GM12878 (cell line): ENCODE data around the gene DIPK1A. TPM values are rescaled to one million over a fixed set of nuclear protein-coding genes. Genes with fewer than 3 reads are reported as not detected.
A peak's percentile ranks its signal among the peaks of the same experiment; 100 is the strongest.

ENCODE experiments used
- ATAC-seq: fragments of 200-7000 bp; cut with Tn5 transposase; 3 replicates; pipeline ENCODE4 v1.9.1; 2020; ENCODE audit warnings: mild to moderate bottlenecking, moderate library complexity
- BruUV-seq: library from RNA; stranded (reverse); fragments of 400-500 nt; replicated peaks from 2 replicates; lab custom pipeline; 2021; lab: Mats Ljungman, UMichigan
- CTCF ChIA-PET: fragments of 300-600 bp; sonication (Branson Sonifier 250); formaldehyde crosslinking; extraction: SDS; loops from one replicate; lab custom pipeline; 2021; ENCODE audit warnings: inconsistent platforms; lab: Yijun Ruan, JAX
- POLR2A ChIA-PET: fragments of 350-600 bp; formaldehyde crosslinking; extraction: SDS; loops from one replicate; lab custom pipeline; 2021; ENCODE audit warnings: inconsistent platforms; lab: Charles Lee
- RAD21 ChIA-PET: fragments of 300-600 bp; sonication (Branson Sonifier 250); formaldehyde crosslinking; loops from one replicate; lab custom pipeline; 2023; ENCODE audit warnings: antibody characterized with exemption; ENCODE audit not compliant: unreplicated experiment; lab: Charles Lee
- SMC1A ChIA-PET: fragments of 300-600 bp; sonication (Branson Sonifier 250); formaldehyde crosslinking; loops from one replicate; lab custom pipeline; 2023; ENCODE audit not compliant: unreplicated experiment, uncharacterized antibody; lab: Charles Lee
- DNase-seq: peaks from one replicate; pipeline ENCODE4 v3.0.0-alpha.2; 2011; ENCODE audit warnings: low read depth, low spot score
- FAIRE-seq: peaks from 3 replicates; lab custom pipeline; 2011; peaks lifted over from hg19 to GRCh38; lab: Jason Lieb, UNC
- H2AFZ ChIP-seq: 2 replicates; pipeline ENCODE4 v1.6.0; 2011; ENCODE audit warnings: low read depth, low read length, control low read depth; ENCODE audit not compliant: control insufficient read depth
- H3K27ac ChIP-seq: 2 replicates; pipeline ENCODE4 v1.5.1; 2011; ENCODE audit warnings: control low read depth; ENCODE audit not compliant: control insufficient read depth, insufficient read depth
- H3K27me3 ChIP-seq, 2 experiments: replicated peaks in 1 of 2; 2 replicates each; pipeline versions ENCODE4 v1.6.0 to v1.6.1; 2011; ENCODE audit warnings: low read length in 1 of 2; ENCODE audit not compliant: control insufficient read depth in 2 of 2, insufficient read depth in 2 of 2
- H3K36me3 ChIP-seq, 2 experiments: 2 replicates each; pipeline ENCODE4 v1.5.1; 2011; ENCODE audit warnings: low read length in 1 of 2; ENCODE audit not compliant: control insufficient read depth in 2 of 2, insufficient read depth in 2 of 2
- H3K4me1 ChIP-seq: 2 replicates; pipeline ENCODE4 v1.6.1; 2011; ENCODE audit warnings: mild to moderate bottlenecking, low read length, moderate library complexity, mixed read lengths; ENCODE audit not compliant: control insufficient read depth, insufficient read depth
- H3K4me2 ChIP-seq: 2 replicates; pipeline ENCODE4 v1.6.0; 2011; ENCODE audit warnings: control low read depth; ENCODE audit not compliant: control insufficient read depth, insufficient read depth
- H3K4me3 ChIP-seq: fragments of 200-600 bp; sonication (generic); 2 replicates; pipeline ENCODE4 v1.5.1; 2016
- H3K79me2 ChIP-seq: 2 replicates; pipeline ENCODE4 v1.6.0; 2011; ENCODE audit warnings: low read length; ENCODE audit not compliant: control insufficient read depth, insufficient read depth
- H3K9ac ChIP-seq: 2 replicates; pipeline ENCODE4 v1.8.0; 2011; ENCODE audit warnings: low read length, control low read depth, mixed read lengths; ENCODE audit not compliant: control insufficient read depth, insufficient read depth
- H3K9me3 ChIP-seq: replicated peaks from 3 replicates; pipeline ENCODE4 v1.5.1; 2011; ENCODE audit warnings: mild to moderate bottlenecking, low read length; ENCODE audit not compliant: control insufficient read depth, insufficient read depth
- H4K20me1 ChIP-seq: 2 replicates; pipeline ENCODE4 v1.6.0; 2011; ENCODE audit not compliant: control insufficient read depth, insufficient read depth
- CHD4 ChIP-seq: fragments of 200-600 bp; sonication (generic); IDR thresholded peaks from 2 replicates; pipeline ENCODE4 v1.6.1; 2016; ENCODE audit warnings: mild to moderate bottlenecking
- CTCF ChIP-seq, 3 experiments: IDR thresholded peaks in 2 of 3; conservative IDR thresholded peaks in 1 of 3; 2 replicates each; pipeline ENCODE4 v1.5.1; 2011; ENCODE audit warnings: low read depth in 3 of 3, low read length in 3 of 3, mild to moderate bottlenecking in 3 of 3, control low read depth in 2 of 3, moderate library complexity in 2 of 3, inconsistent platforms in 1 of 3, mixed read lengths in 1 of 3; ENCODE audit not compliant: control insufficient read depth in 2 of 3, insufficient read depth in 1 of 3; ENCODE audit errors: extremely low read depth in 1 of 3
- JUND ChIP-seq: IDR thresholded peaks from 2 replicates; pipeline ENCODE4 v1.6.1; 2012; ENCODE audit warnings: low read depth, mild to moderate bottlenecking, low read length, improper control_type of control experiment, moderate library complexity
- KLF5 ChIP-seq: fragments of 450-650 bp; IDR thresholded peaks from 2 replicates; pipeline ENCODE4 v1.6.1; 2014; ENCODE audit warnings: mild to moderate bottlenecking; ENCODE audit not compliant: partially characterized antibody
- NKRF ChIP-seq: fragments of 450-650 bp; conservative IDR thresholded peaks from 2 replicates; pipeline ENCODE4 v1.6.1; 2017; ENCODE audit warnings: mild to moderate bottlenecking, moderate library complexity
- RELA ChIP-seq: fragments of 450-650 bp; IDR thresholded peaks from 2 replicates; pipeline ENCODE4 v1.8.0; 2014; ENCODE audit warnings: borderline replicate concordance; ENCODE audit not compliant: partially characterized antibody
- STAT1 ChIP-seq: fragments of 450-650 bp; conservative IDR thresholded peaks from 2 replicates; pipeline ENCODE4 v1.6.1; 2014; ENCODE audit warnings: antibody characterized with exemption, mild to moderate bottlenecking
- ZNF24 ChIP-seq: fragments of 450-650 bp; IDR thresholded peaks from 2 replicates; pipeline ENCODE4 v1.6.1; 2017; ENCODE audit warnings: antibody characterized with exemption, mild to moderate bottlenecking
- ZNF592 ChIP-seq: fragments of 450-650 bp; IDR thresholded peaks from 2 replicates; pipeline ENCODE4 v1.6.1; 2017; ENCODE audit warnings: mild to moderate bottlenecking, moderate library complexity
- in situ Hi-C: fragments of 300-500 bp; cut with MboI; formaldehyde crosslinking; loops from 9 replicates; pipeline ENCODE4 v1.14.3; 2018; ENCODE audit warnings: mixed read lengths
- intact Hi-C: fragments of 100-400 bp; cut with micrococcal nuclease; formaldehyde crosslinking; loops from one replicate; pipeline ENCODE4 v1.14.2; 2022; ENCODE audit not compliant: unreplicated experiment
- polyA plus RNA-seq, 11 experiments: library from polyadenylated mRNA; depleted of rRNA in 4 of 11; unstranded in 6 of 11; stranded (reverse) in 5 of 11; fragments of >200 nt; fragmentation: Nextera tagmentation in 4 of 11; fragmentation: Illumina TruSeq in 1 of 11; extraction: Ambion mirVana in 4 of 11; extraction: Trizol in 1 of 11; gene quantifications; 1 replicate in 1 of 11; 2 replicates in 10 of 11; pipeline versions ENCODE4 v1.2.1 to v1.2.3, GENCODE V29; 2011 to 2016; ENCODE audit warnings: inconsistent platforms in 2 of 11, missing spikeins in 2 of 11, low read depth in 1 of 11
- total RNA-seq, 4 experiments: library from RNA; depleted of rRNA in 3 of 4; stranded (reverse); fragments of >200 nt in 3 of 4; fragmentation: Illumina TruSeq in 1 of 4; extraction: Trizol in 1 of 4; gene quantifications; 2 replicates each; pipeline versions ENCODE4 v1.2.1 to v1.2.3, GENCODE V29; 2013 to 2021

The DIPK1A gene
- total and polyA plus RNA-seq, 10 of the 15 experiments (the other 5 are each of a cell fraction or from before 2014, with no cell fraction given), result 4.9 to 15.0 (median 9.7) TPM

GRCh38 chr1:93001893-93002292 lies 40.6 kb upstream of the DIPK1A start:
- BruUV-seq, result no TSS peak
- Histone ChIP-seq H3K4me1 (peaks cover 6% of the 10 kb centered on the region), H3K4me3 (no peak overlapping the region)
- no peak for TF ChIP-seq ZNF592
- no peak for TF ChIP-seq STAT1
- no peak for TF ChIP-seq KLF5
- no peak for TF ChIP-seq RELA
- TF ChIP-seq JUND, result no peak
- TF ChIP-seq CTCF (IDR thresholded peaks at IDR 0.05 in 2 of 3, conservative IDR thresholded peaks at IDR 0.05 in 1 of 3; ENCODE audit: control insufficient read depth in 2 of 3, extremely low read depth in 1 of 3, insufficient read depth in 1 of 3, low read depth in 3 of 3, low read length in 3 of 3), result peak in 1 of 3 experiments; percentile 5; a peak in 1 of 6 replicates
- no peak for TF ChIP-seq ZNF24
- TF ChIP-seq CHD4, result no peak
- no peak for TF ChIP-seq NKRF
- TF ChIP-seq, all 136 proteins: peak for 1
- Histone ChIP-seq H3K27ac (no peak overlapping the region), H4K20me1 (no peaks in the 10 kb centered on the region), H2AFZ (no peak overlapping the region), H3K9ac (no peak overlapping the region), H3K4me2 (no peak overlapping the region), H3K79me2 (no peaks in the 10 kb centered on the region), H3K9me3 (no peaks in the 10 kb centered on the region), H3K27me3 (no peaks in the 10 kb centered on the region), H3K36me3 (no peaks in the 10 kb centered on the region)
- ChIA-PET CTCF (interaction anchor here (1.1 to 6.0 kb wide), 8 partner anchors 8 to 143 kb away, joined by 3 to 41 read pairs (median 8); no protein-coding TSS in a partner anchor), POLR2A (no interaction called here), SMC1A (interaction anchor here (0.9 to 5.1 kb wide), 13 partner anchors 9 to 167 kb away, joined by 3 to 29 read pairs (median 5); no protein-coding TSS in a partner anchor), RAD21 (interaction anchor here (1.2 to 1.7 kb wide), 6 partner anchors 11 to 142 kb away, joined by 3 to 8 read pairs (median 4); no protein-coding TSS in a partner anchor)
- DNase-seq, result no peak
- in situ Hi-C loops, result no loop called here
- intact Hi-C loops, result no loop called here
- ATAC-seq, result no peak
- no peak for FAIRE-seq
